Measurements from ENCODE around the gene HPS3.
A peak's percentile ranks its signal among the peaks of the same experiment; 100 is the strongest.
"Not testable (repeated sequence)": the region's sequence is repeated elsewhere in the genome, so short reads cannot be mapped to it uniquely, and the experiment has no call there.

The HPS3 gene

GRCh38 chr3:149195221-149195620 lies 65.8 kb downstream of the HPS3 start:
- DNase-seq (ENCODE audit: low spot score): peak; percentile 7

DNA sequence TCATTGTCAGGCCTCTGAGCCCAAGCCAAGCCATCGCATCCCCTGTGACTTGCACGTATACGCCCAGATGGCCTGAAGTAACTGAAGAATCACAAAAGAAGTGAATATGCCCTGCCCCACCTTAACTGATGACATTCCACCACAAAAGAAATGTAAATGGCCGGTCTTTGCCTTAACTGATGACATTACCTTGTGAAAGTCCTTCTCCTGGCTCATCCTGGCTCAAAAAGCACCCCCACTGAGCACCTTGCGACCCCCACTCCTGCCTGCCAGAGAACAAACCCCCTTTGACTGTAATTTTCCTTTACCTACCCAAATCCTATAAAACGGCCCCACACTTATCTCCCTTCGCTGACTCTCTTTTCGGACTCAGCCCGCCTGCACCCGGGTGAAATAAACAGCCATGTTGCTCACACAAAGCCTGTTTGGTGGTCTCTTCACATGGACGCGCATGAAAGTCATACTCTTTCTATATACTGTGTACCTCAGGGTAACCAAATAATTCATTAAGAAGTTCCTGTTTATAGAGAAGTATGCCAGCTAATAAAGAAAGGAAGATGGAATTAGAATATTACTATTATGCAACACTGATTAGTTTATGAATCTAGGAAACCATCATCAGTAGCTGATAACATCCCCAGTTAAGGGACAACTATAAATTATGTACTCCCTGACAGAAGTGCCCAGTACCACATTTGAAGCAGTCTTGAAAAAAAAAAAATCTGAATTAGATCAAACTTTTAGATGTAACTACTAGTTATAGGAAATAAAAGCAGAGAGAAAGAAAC lies 67.6 kb downstream of the HPS3 start:
- DNase-seq (ENCODE audit: low spot score): not testable (repeated sequence)

GRCh38 chr3:149197669-149198068 lies 68.2 kb downstream of the HPS3 start:
- DNase-seq (ENCODE audit: low spot score): no peak

GRCh38 chr3:149198611-149199010 lies 69.2 kb downstream of the HPS3 start:
- DNase-seq (ENCODE audit: low spot score): no peak

DNA sequence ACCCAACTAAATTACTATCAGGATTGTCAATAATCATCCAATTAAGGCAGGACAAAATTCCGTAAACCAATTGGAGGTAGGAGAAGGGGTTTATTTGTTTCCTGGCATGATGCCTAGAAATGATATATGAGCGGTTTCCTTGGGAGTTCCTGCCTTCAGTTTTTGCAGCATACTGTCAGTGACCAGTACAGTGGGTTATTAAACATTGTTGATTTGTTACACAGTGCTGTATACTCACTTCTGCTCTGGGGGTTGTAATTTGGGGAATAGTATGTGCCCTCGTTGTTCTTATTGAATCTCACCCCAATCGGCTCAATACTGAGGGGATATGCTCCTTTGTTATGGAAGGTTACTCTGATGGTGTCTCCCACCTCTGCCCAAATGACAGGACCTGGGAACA lies 70.0 kb downstream of the HPS3 start:
- DNase-seq (ENCODE audit: low spot score): no peak

- DNase-seq (ENCODE audit: low spot score): no peak
Observed at GRCh38 chr3:149203758-149204157, 74.3 kb downstream of the HPS3 start.

- DNase-seq (ENCODE audit: low spot score): no peak
Observed at GRCh38 chr3:149204390-149204991, 75.1 kb downstream of the HPS3 start.

DNA sequence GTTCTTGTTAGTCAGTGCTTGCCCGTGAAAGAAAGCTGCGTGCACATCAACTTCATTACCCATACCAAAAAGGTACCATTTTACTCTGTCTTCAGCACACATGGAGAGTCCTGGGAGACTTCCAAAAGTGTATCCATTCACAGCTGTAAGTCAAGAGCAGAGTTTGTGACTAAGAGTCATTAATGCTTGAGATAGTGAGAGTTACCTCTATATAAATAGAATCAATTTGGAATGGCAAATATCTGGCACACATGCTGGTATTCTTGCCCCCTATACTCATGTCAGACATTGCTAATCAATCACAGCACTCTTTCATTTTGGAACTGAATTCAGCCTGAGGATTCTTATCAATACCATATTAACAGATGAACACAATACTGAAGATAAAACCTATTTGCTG lies 78.0 kb downstream of the HPS3 start:
- no peak for DNase-seq (ENCODE audit: low spot score)

GRCh38 chr3:149209431-149209830 lies 80.0 kb downstream of the HPS3 start:
- no peak for DNase-seq (ENCODE audit: low spot score)

GRCh38 chr3:149212386-149212785 lies 82.9 kb downstream of the HPS3 start:
- DNase-seq (ENCODE audit: low spot score): no peak

- DNase-seq (ENCODE audit: low spot score): no peak
Observed at GRCh38 chr3:149214702-149215101, 85.3 kb downstream of the HPS3 start.

- no peak for DNase-seq (ENCODE audit: low spot score)
Observed at GRCh38 chr3:149215515-149215914, 86.1 kb downstream of the HPS3 start.

GRCh38 chr3:149216193-149216869 lies 86.9 kb downstream of the HPS3 start:
- DNase-seq (ENCODE audit: low spot score): no peak

- no peak for DNase-seq (ENCODE audit: low spot score)
Observed at GRCh38 chr3:149217347-149217746, 87.9 kb downstream of the HPS3 start.

- DNase-seq (ENCODE audit: low spot score): not testable (repeated sequence)
Observed at GRCh38 chr3:149219380-149220121, 90.1 kb downstream of the HPS3 start.

GRCh38 chr3:149221783-149222517 lies 92.5 kb downstream of the HPS3 start, which contains the start of gene CP:
CP (minus strand) TSS chr3:149221829; CDS start chr3:149221792, 37 bp downstream.
- no peak for DNase-seq (ENCODE audit: low spot score)
